Lower leg skin (tissue), 3 donors: ENCODE results near the gene SS18L1.

ENCODE experiments used
- POLR2A ChIP-seq, 2 donors: fragments of 450-650 bp; IDR thresholded peaks; one replicate each; pipeline ENCODE4 v1.6.1; 2016 to 2017; ENCODE audit warnings: antibody characterized with exemption in 2 of 2, mild to moderate bottlenecking in 1 of 2, moderate library complexity in 1 of 2
- TF ChIP-seq, protein P1 (sequence below), 3 donors: fragments of 450-650 bp; IDR thresholded peaks; one replicate each; pipeline ENCODE4 v1.5.1; 2016; ENCODE audit warnings: antibody characterized with exemption in 3 of 3, mild to moderate bottlenecking in 3 of 3, moderate library complexity in 2 of 3

DNA sequence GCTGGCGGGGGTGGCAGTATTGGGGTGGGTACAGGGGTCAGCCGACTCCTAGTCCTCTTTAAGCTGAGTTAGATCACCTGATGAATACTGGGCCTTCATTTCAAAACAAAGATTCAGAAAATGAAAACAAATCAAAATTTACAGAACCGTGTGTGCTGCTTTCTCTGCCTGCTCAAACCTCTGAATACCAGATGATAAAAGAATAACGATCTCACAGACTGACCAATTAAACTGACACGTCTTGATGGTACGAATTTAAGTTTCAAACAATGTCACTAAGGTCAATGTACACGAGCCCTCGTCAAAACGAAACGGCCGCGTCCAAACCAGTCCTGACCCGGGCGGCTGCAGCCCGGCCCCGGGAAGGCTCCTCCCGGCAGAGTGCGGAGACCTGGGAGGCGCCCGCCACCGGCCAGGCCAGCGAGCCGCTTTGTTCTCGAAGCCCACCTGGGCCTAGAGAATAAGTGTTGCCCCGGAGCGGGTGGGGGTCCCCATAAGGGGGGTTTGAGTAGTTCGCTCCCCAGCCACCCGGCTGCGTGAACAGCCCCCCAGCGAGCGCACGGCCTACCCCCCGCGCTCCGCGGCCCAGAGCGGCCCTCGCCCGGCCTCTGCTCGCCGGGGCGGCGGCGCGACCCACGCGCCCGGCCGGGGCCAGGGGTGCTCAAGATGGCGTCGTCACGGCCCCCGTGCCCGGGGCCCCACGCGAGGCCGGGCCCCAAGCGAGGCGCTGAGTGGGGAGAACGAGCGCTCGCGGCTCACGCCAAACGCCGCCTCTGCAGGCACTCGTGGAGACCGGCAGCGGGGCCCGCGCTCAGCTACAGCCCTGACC, 1.1 kb upstream of the SS18L1 start:
- TF ChIP-seq, protein P1, sequence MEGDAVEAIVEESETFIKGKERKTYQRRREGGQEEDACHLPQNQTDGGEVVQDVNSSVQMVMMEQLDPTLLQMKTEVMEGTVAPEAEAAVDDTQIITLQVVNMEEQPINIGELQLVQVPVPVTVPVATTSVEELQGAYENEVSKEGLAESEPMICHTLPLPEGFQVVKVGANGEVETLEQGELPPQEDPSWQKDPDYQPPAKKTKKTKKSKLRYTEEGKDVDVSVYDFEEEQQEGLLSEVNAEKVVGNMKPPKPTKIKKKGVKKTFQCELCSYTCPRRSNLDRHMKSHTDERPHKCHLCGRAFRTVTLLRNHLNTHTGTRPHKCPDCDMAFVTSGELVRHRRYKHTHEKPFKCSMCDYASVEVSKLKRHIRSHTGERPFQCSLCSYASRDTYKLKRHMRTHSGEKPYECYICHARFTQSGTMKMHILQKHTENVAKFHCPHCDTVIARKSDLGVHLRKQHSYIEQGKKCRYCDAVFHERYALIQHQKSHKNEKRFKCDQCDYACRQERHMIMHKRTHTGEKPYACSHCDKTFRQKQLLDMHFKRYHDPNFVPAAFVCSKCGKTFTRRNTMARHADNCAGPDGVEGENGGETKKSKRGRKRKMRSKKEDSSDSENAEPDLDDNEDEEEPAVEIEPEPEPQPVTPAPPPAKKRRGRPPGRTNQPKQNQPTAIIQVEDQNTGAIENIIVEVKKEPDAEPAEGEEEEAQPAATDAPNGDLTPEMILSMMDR (IDR thresholded peaks at IDR 0.05) = no peak
- no peak for TF ChIP-seq POLR2A (IDR thresholded peaks at IDR 0.05)
